HL-60 (cell line): ENCODE measurements around the gene ATXN2.
"Not testable (repeated sequence)": the region's sequence is repeated elsewhere in the genome, so short reads cannot be mapped to it uniquely, and the experiment has no call there.

Experiments
- DNase-seq, 2 experiments: peaks; one replicate each; pipeline ENCODE4 v3.0.0-alpha.2; 2010 to 2020; ENCODE audit warnings: low read depth in 1 of 2, low spot score in 1 of 2
- H3K27ac ChIP-seq: fragments of 250-450 bp; sonication (Bioruptor Pico); replicated peaks from 2 replicates; pipeline ENCODE4 v1.5.1; 2020; ENCODE audit warnings: mild to moderate bottlenecking, moderate library complexity
- H3K27me3 ChIP-seq: fragments of 250-450 bp; sonication (Bioruptor Pico); 2 replicates; pipeline ENCODE4 v1.5.1; 2021; ENCODE audit warnings: mild to moderate bottlenecking, moderate library complexity; ENCODE audit not compliant: insufficient read depth, poor library complexity, severe bottlenecking
- H3K4me3 ChIP-seq: replicated peaks from 2 replicates; pipeline ENCODE4 v1.5.1; 2011; ENCODE audit warnings: mild to moderate bottlenecking, control low read depth, low read length; ENCODE audit not compliant: insufficient read depth
- CTCF ChIP-seq: IDR thresholded peaks from one replicate; pipeline ENCODE4 v1.5.1; 2011; ENCODE audit warnings: low read length, control low read depth, inconsistent platforms; ENCODE audit not compliant: insufficient read depth
- GABPA ChIP-seq: IDR thresholded peaks from 2 replicates; pipeline ENCODE4 v1.6.1; 2012; ENCODE audit warnings: low read depth
- POLR2AphosphoS5 ChIP-seq: IDR thresholded peaks from 2 replicates; pipeline ENCODE4 v1.6.1; 2012; ENCODE audit warnings: low read depth
- REST ChIP-seq: IDR thresholded peaks from 2 replicates; pipeline ENCODE4 v1.6.1; 2012; ENCODE audit warnings: low read depth; ENCODE audit not compliant: insufficient replicate concordance
- SPI1 ChIP-seq: IDR thresholded peaks from 2 replicates; pipeline ENCODE4 v1.6.1; 2012; ENCODE audit warnings: low read depth, mild to moderate bottlenecking, borderline replicate concordance

Gene ATXN2

GRCh38 chr12:111626230-111626629, 27.1 kb upstream of the ATXN2 start:
- DNase-seq = no peak
- no peak overlapping the region for H3K27ac ChIP-seq
- H3K4me3 ChIP-seq = no peak overlapping the region
- H3K27me3 ChIP-seq = no peaks in the 10 kb centered on the region
- TF ChIP-seq POLR2AphosphoS5 (no peak), SPI1 (no peak), CTCF (no peak), GABPA (no peak), REST (no peak)

GRCh38 chr12:111624540-111624939, 25.4 kb upstream of the ATXN2 start:
- no peak overlapping the region for H3K27ac ChIP-seq
- no peaks in the 10 kb centered on the region for H3K27me3 ChIP-seq
- TF ChIP-seq REST (no peak), CTCF (no peak), GABPA (no peak), POLR2AphosphoS5 (no peak), SPI1 (no peak)
- no peak overlapping the region for H3K4me3 ChIP-seq
- DNase-seq = no peak

GRCh38 chr12:111617841-111618240, 18.7 kb upstream of the ATXN2 start:
- not testable (repeated sequence) for H3K27me3 ChIP-seq, H3K4me3 ChIP-seq

GRCh38 chr12:111616177-111616623, 17.1 kb upstream of the ATXN2 start:
- H3K27me3 ChIP-seq = no peaks in the 10 kb centered on the region
- DNase-seq = no peak
- TF ChIP-seq GABPA (no peak), POLR2AphosphoS5 (no peak), CTCF (no peak), SPI1 (no peak), REST (no peak)
- H3K27ac ChIP-seq = no peak overlapping the region
- no peak overlapping the region for H3K4me3 ChIP-seq

More at GRCh38 chr12:111617841-111618240, 18.7 kb upstream of the ATXN2 start:
- DNase-seq, H3K27ac ChIP-seq: not testable (repeated sequence)
